Hepatocyte (in vitro differentiated cells): Measurements from ENCODE around the gene NME7.

ENCODE experiments used
- EZH2 ChIP-seq: fragments of 200-600 bp; sonication (generic); IDR thresholded peaks from 2 replicates; pipeline ENCODE4 v1.6.1; 2016; ENCODE audit warnings: antibody characterized with exemption, mild to moderate bottlenecking, borderline replicate concordance
- EZH2phosphoT487 ChIP-seq: fragments of 200-600 bp; sonication (generic); IDR thresholded peaks from one replicate; pipeline ENCODE4 v1.6.1; 2018; ENCODE audit warnings: antibody characterized with exemption, mild to moderate bottlenecking, low read depth, moderate library complexity; ENCODE audit not compliant: unreplicated experiment, severe bottlenecking
- TF ChIP-seq, protein P1 (sequence below): fragments of 200-600 bp; sonication (generic); IDR thresholded peaks from 2 replicates; pipeline ENCODE4 v1.5.1; 2016; ENCODE audit warnings: antibody characterized with exemption, mild to moderate bottlenecking; ENCODE audit not compliant: poor library complexity

DNA sequence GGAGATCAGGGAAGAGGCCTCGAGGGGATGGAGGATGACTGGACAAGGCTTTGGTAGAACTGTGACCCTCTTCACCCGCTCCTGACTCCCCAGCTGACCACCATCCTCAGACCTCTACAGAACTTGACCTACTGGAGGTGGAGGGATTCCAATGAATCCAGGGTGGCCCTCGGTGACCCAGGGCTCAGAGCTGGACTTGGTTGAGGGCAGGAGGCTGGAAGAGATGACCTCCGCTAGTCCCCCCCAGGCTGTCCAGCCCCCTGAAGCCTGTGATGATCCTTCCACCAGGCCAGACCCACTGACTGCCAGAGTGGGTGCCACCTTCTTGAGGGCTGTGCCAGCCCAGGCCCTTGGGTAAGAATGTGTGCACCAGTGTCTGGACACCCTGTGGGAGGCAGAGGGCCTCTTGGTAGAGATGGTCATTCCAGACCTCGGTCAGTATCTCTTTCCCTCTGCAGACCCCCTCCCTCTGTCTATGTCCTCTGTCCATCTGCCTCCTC, 216.2 kb downstream of the NME7 start:
- TF ChIP-seq, protein P1, sequence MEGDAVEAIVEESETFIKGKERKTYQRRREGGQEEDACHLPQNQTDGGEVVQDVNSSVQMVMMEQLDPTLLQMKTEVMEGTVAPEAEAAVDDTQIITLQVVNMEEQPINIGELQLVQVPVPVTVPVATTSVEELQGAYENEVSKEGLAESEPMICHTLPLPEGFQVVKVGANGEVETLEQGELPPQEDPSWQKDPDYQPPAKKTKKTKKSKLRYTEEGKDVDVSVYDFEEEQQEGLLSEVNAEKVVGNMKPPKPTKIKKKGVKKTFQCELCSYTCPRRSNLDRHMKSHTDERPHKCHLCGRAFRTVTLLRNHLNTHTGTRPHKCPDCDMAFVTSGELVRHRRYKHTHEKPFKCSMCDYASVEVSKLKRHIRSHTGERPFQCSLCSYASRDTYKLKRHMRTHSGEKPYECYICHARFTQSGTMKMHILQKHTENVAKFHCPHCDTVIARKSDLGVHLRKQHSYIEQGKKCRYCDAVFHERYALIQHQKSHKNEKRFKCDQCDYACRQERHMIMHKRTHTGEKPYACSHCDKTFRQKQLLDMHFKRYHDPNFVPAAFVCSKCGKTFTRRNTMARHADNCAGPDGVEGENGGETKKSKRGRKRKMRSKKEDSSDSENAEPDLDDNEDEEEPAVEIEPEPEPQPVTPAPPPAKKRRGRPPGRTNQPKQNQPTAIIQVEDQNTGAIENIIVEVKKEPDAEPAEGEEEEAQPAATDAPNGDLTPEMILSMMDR: no peak
- no peak for TF ChIP-seq EZH2
- no peak for TF ChIP-seq EZH2phosphoT487
